ENCODE data around the gene SORBS2. TPM values are rescaled to one million over a fixed set of nuclear protein-coding genes. Genes with fewer than 3 reads are reported as not detected.
"Not testable (repeated sequence)": the region's sequence is repeated elsewhere in the genome, so short reads cannot be mapped to it uniquely, and the experiment has no call there.

The SORBS2 gene, protein sequence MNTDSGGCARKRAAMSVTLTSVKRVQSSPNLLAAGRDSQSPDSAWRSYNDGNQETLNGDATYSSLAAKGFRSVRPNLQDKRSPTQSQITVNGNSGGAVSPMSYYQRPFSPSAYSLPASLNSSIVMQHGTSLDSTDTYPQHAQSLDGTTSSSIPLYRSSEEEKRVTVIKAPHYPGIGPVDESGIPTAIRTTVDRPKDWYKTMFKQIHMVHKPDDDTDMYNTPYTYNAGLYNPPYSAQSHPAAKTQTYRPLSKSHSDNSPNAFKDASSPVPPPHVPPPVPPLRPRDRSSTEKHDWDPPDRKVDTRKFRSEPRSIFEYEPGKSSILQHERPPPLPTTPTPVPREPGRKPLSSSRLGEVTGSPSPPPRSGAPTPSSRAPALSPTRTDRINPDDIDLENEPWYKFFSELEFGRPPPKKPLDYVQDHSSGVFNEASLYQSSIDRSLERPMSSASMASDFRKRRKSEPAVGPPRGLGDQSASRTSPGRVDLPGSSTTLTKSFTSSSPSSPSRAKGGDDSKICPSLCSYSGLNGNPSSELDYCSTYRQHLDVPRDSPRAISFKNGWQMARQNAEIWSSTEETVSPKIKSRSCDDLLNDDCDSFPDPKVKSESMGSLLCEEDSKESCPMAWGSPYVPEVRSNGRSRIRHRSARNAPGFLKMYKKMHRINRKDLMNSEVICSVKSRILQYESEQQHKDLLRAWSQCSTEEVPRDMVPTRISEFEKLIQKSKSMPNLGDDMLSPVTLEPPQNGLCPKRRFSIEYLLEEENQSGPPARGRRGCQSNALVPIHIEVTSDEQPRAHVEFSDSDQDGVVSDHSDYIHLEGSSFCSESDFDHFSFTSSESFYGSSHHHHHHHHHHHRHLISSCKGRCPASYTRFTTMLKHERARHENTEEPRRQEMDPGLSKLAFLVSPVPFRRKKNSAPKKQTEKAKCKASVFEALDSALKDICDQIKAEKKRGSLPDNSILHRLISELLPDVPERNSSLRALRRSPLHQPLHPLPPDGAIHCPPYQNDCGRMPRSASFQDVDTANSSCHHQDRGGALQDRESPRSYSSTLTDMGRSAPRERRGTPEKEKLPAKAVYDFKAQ (N-terminal part only)
- 10 to 100 TPM; 28.0 to 77.4 TPM for total RNA-seq

DNA sequence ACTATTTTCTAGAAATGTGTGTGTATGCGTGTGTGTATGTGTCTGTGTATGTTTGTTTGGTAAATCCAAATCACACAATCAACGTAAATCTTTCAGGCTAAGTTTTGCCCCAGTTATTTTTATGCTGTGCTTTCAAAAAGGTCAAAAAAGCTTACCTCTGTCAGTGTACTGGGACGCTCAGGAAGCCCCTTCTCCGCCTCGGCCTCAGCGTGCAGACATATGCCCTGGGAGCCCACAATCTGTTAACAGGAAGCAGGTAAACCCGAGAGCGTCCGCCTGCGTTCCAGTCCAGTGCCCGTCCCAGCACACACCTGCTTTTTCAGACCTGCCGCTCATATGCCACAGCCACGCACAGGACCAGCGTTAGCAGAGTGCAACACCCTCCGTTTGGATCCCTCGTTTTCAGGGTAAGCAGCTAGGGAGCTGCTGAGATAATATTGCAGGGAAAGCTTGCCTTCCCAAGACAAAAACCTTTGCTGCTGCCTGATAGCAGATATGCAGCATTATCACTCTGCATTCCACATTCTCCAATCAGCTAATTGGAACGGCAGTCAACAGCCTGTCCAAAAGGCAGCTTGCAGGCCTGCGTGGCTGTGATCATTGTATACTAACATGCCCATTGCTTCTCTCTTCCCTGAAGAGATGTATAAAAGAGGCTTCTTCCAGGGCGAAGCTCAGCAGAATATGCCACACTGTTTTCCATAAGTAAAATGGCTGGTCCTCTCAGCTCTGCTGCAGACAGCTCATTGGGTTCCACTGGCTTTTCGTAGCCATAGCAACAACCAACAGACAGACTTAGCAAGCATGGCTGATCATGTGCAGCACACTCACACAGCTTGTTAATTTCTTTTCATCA lies at the start of gene SORBS2:
SORBS2 (minus strand) TSS at position 686 of the 856 bp plus-strand sequence. CDS start 121,623 bp downstream, outside the sequence.
- intact Hi-C loops (cut with DNase I): no loop called here
- H3K9ac ChIP-seq (ENCODE audit: low read depth in 2 of 2, low read length in 2 of 2): peak within 1 kb of the TSS; percentile 5 to 93
- peak within 1 kb of the TSS; percentile 40 for H3K4me3 ChIP-seq
- TF ChIP-seq, protein P1, sequence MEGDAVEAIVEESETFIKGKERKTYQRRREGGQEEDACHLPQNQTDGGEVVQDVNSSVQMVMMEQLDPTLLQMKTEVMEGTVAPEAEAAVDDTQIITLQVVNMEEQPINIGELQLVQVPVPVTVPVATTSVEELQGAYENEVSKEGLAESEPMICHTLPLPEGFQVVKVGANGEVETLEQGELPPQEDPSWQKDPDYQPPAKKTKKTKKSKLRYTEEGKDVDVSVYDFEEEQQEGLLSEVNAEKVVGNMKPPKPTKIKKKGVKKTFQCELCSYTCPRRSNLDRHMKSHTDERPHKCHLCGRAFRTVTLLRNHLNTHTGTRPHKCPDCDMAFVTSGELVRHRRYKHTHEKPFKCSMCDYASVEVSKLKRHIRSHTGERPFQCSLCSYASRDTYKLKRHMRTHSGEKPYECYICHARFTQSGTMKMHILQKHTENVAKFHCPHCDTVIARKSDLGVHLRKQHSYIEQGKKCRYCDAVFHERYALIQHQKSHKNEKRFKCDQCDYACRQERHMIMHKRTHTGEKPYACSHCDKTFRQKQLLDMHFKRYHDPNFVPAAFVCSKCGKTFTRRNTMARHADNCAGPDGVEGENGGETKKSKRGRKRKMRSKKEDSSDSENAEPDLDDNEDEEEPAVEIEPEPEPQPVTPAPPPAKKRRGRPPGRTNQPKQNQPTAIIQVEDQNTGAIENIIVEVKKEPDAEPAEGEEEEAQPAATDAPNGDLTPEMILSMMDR (IDR thresholded peaks at IDR 0.05): no peak
- DNase-seq: peak; percentile 79
- H3K4me1 ChIP-seq: peaks cover 4% of the 10 kb centered on the region
- H3K27me3 ChIP-seq: no peaks in the 10 kb centered on the region
- H3K27ac ChIP-seq: peak within 1 kb of the TSS; percentile 69
- no peaks in the 10 kb centered on the region for H3K36me3 ChIP-seq
- no peaks in the 10 kb centered on the region for H3K9me3 ChIP-seq

DNA sequence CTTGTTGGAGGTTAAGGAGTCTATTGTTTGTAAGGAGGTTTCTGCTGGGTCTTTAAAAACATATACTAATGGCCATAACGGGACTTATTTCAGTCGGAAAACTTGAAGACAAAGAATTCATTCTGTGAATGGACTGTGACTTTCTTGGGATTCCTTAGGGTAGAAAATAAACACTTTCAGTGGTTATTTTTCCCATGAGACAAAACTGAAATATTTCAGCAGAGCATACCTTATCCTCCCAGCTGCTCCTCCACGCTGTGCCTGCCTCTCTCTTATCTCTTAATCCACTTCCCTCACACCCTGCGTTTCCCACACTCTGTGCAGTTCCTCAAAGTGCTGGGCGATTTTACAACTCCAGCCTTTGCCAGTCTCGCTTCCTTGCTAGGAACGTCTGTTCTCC lies 47.1 kb upstream of the SORBS2 start:
- Histone ChIP-seq H3K27ac (no peak overlapping the region), H3K9ac (ENCODE audit: low read depth in 2 of 2, low read length in 2 of 2) (no peak overlapping the region), H3K36me3 (no peaks in the 10 kb centered on the region), H3K9me3 (no peaks in the 10 kb centered on the region), H3K4me3 (no peak overlapping the region), H3K4me1 (no peaks in the 10 kb centered on the region), H3K27me3 (no peaks in the 10 kb centered on the region)
- TF ChIP-seq, protein P1 (IDR thresholded peaks at IDR 0.05): no peak
- intact Hi-C loops (cut with DNase I): no loop called here
- DNase-seq: peak; percentile 42

DNA sequence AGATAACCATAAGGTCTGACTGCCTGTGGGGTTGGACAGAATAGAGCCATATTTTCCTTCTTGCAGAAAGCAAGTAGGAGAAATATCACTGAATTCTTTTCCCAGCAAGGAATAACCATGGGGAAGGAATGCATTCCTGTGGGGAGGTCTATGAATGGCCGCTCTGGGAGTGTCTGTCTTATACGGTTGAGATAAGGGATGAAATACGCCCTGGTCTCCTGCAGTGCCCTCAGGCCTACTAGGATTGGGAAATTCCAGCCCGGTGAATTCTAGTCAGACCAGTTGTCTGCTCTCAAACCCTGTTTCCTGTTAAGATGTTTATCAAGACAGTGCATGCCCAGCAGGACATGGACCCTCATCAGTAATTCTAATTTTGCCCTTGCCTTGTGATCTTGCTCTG lies 45.6 kb upstream of the SORBS2 start:
- intact Hi-C loops (cut with DNase I); H3K36me3 ChIP-seq; H3K4me3 ChIP-seq; H3K4me1 ChIP-seq; H3K9me3 ChIP-seq; DNase-seq; H3K9ac ChIP-seq (ENCODE audit: low read depth in 2 of 2, low read length in 2 of 2); H3K27me3 ChIP-seq; H3K27ac ChIP-seq: not testable (repeated sequence)

DNA sequence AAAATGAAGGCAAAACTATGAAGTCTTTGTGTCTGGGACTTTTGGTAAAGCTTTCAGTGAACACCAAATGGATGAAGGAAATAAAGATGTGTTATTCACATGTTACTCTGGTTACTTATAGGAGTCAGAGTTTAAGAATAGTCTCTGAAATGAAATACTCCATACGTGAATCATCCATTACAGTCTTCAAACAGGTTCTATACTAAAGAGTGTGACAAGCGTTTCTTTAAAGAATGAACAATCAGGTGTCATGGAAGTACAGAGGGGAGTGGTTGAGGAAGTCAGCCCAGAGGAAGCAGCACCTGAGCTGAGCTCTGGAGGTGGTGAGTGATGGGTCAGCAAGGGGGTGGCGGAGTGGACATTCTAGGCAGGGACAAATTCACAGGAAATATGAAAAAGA lies 41.8 kb upstream of the SORBS2 start:
- H3K27ac ChIP-seq: no peak overlapping the region
- no peaks in the 10 kb centered on the region for H3K9me3 ChIP-seq
- no peaks in the 10 kb centered on the region for H3K36me3 ChIP-seq
- intact Hi-C loops (cut with DNase I): no loop called here
- H3K9ac ChIP-seq (ENCODE audit: low read depth in 2 of 2, low read length in 2 of 2): no peak overlapping the region
- no peaks in the 10 kb centered on the region for H3K27me3 ChIP-seq
- no peak for DNase-seq
- no peaks in the 10 kb centered on the region for H3K4me1 ChIP-seq
- TF ChIP-seq, protein P1 (IDR thresholded peaks at IDR 0.05): no peak
- H3K4me3 ChIP-seq: no peak overlapping the region

DNA sequence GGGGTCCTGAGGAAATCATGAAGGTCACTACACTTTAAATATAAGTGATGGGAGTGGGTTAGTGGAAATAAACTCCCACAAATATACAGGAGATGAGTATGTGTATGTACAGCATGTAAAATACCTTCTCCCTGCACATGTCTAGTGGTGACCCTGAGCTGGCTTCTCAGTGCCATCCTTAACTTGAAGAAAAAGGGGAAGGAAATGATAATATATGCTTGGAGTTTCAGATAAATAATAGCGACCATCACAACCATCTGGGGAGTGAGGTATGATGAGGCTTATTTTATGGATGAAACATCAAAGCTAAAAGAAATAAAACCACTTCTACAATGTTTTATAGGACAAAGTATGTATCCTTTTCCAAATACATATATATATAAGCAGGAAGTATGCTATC lies 41.0 kb upstream of the SORBS2 start:
- no peaks in the 10 kb centered on the region for H3K4me1 ChIP-seq
- no peaks in the 10 kb centered on the region for H3K9me3 ChIP-seq
- TF ChIP-seq, protein P1 (IDR thresholded peaks at IDR 0.05): no peak
- intact Hi-C loops (cut with DNase I): no loop called here
- H3K4me3 ChIP-seq: no peak overlapping the region
- no peaks in the 10 kb centered on the region for H3K27me3 ChIP-seq
- DNase-seq: no peak
- no peak overlapping the region for H3K27ac ChIP-seq
- no peak overlapping the region for H3K9ac ChIP-seq (ENCODE audit: low read depth in 2 of 2, low read length in 2 of 2)
- H3K36me3 ChIP-seq: no peaks in the 10 kb centered on the region
